HepG2 (cell line): Measurements from ENCODE around the gene LHX3. TPM values are rescaled to one million over a fixed set of nuclear protein-coding genes. Genes with fewer than 3 reads are reported as not detected.

Experiments
- ATAC-seq: fragments of 200-7000 bp; cut with Tn5 transposase; 3 replicates; pipeline ENCODE4 v1.9.1; 2020; ENCODE audit warnings: mild to moderate bottlenecking, moderate library complexity
- BruUV-seq: library from RNA; stranded (reverse); fragments of 400-500 nt; replicated peaks from 2 replicates; lab custom pipeline; 2021; lab: Mats Ljungman, UMichigan
- CTCF ChIA-PET: fragments of 300-600 bp; formaldehyde crosslinking; extraction: SDS; loops from one replicate; lab custom pipeline; 2021; ENCODE audit warnings: low total read pairs, inconsistent platforms, low intra/inter-chr PET ratio; lab: Yijun Ruan, JAX
- POLR2A ChIA-PET: fragments of 350-600 bp; sonication (Branson Sonifier 250); formaldehyde crosslinking; loops from one replicate; lab custom pipeline; 2020; ENCODE audit warnings: antibody characterized with exemption, inconsistent platforms; lab: Yijun Ruan, JAX
- DNase-seq: peaks from one replicate; pipeline ENCODE4 v3.0.0-alpha.2; 2015; ENCODE audit warnings: low spot score
- FAIRE-seq: peaks from 3 replicates; lab custom pipeline; 2011; peaks lifted over from hg19 to GRCh38; lab: Jason Lieb, UNC
- H2AFZ ChIP-seq: one replicate; pipeline ENCODE4 v1.6.1; 2011; ENCODE audit warnings: low read length, inconsistent platforms
- H3K27ac ChIP-seq: fragments of 300-600 bp; 3 replicates; pipeline ENCODE4 v1.8.0; 2011; ENCODE audit warnings: mixed run types, mild to moderate bottlenecking, mixed read lengths, low read length, inconsistent platforms; ENCODE audit not compliant: insufficient read depth; ENCODE audit errors: extremely low read length
- H3K27me3 ChIP-seq, 2 experiments: fragments of 200-600 bp in 1 of 2; 2 replicates in 1 of 2; 3 replicates in 1 of 2; pipeline versions ENCODE4 v1.6.0 to v1.8.0; 2011; ENCODE audit warnings: low read length in 2 of 2, mild to moderate bottlenecking in 2 of 2, moderate library complexity in 2 of 2, inconsistent platforms in 1 of 2; ENCODE audit not compliant: insufficient read depth in 2 of 2, control insufficient read depth in 1 of 2
- H3K36me3 ChIP-seq, 2 experiments: fragments of 200-600 bp in 1 of 2; replicated peaks in 1 of 2; 2 replicates in 1 of 2; 3 replicates in 1 of 2; pipeline versions ENCODE4 v1.5.1 to v1.8.0; 2011; ENCODE audit warnings: low read length in 2 of 2, inconsistent platforms in 1 of 2; ENCODE audit not compliant: insufficient read depth in 2 of 2, control insufficient read depth in 1 of 2
- H3K4me1 ChIP-seq: 2 replicates; pipeline ENCODE4 v1.5.1; 2012; ENCODE audit warnings: low read length, inconsistent platforms; ENCODE audit not compliant: insufficient read depth
- H3K4me2 ChIP-seq: 2 replicates; pipeline ENCODE4 v1.6.0; 2011; ENCODE audit warnings: low read depth, low read length, inconsistent platforms
- H3K4me3 ChIP-seq, 3 experiments: fragments of 200-600 bp in 1 of 3; sonication (generic), shearing (Covaris generic) in 1 of 3; replicated peaks in 1 of 3; 2 replicates each; pipeline ENCODE4 v1.5.1; 2011 to 2016; ENCODE audit warnings: low read length in 3 of 3, inconsistent platforms in 2 of 3, low read depth in 2 of 3, mild to moderate bottlenecking in 2 of 3, control low read depth in 1 of 3, mixed read lengths in 1 of 3; ENCODE audit not compliant: insufficient read depth in 1 of 3
- H3K79me2 ChIP-seq: one replicate; pipeline ENCODE4 v1.6.1; 2011; ENCODE audit warnings: low read length, inconsistent platforms; ENCODE audit not compliant: insufficient read depth
- H3K9ac ChIP-seq: 2 replicates; pipeline ENCODE4 v1.6.0; 2011; ENCODE audit warnings: mild to moderate bottlenecking, low read depth, low read length, inconsistent platforms; ENCODE audit not compliant: insufficient read depth
- H3K9me3 ChIP-seq: 2 replicates; pipeline ENCODE4 v1.5.1; 2012; ENCODE audit warnings: mild to moderate bottlenecking, low read length
- H4K20me1 ChIP-seq: 2 replicates; pipeline ENCODE4 v1.6.0; 2011; ENCODE audit warnings: inconsistent platforms, mild to moderate bottlenecking, low read length, moderate library complexity; ENCODE audit not compliant: insufficient read depth
- FOXK1 ChIP-seq: sonication (generic); formaldehyde crosslinking; IDR thresholded peaks from 2 replicates; pipeline ENCODE4 v1.4.0; 2020; ENCODE audit warnings: low read depth, missing genetic modification reagents, borderline replicate concordance
- GTF2F1 ChIP-seq: fragments of 150-350 bp; IDR thresholded peaks from 2 replicates; pipeline ENCODE4 v1.6.1; 2014; ENCODE audit warnings: low read length
- RXRA ChIP-seq: sonication (generic); formaldehyde crosslinking; IDR thresholded peaks from 2 replicates; pipeline ENCODE4 v1.5.1; 2020; ENCODE audit warnings: missing genetic modification reagents
- ZBTB26 ChIP-seq: IDR thresholded peaks from 2 replicates; pipeline ENCODE4 v1.6.1; 2016; ENCODE audit warnings: missing compliant biosample characterization, missing genetic modification reagents, borderline replicate concordance
- ZNF407 ChIP-seq: sonication (generic); formaldehyde crosslinking; IDR thresholded peaks from one replicate; pipeline ENCODE4 v1.5.1; 2020; ENCODE audit warnings: mild to moderate bottlenecking, missing genetic modification reagents; ENCODE audit errors: not compliant biosample characterization
- ZNF678 ChIP-seq: sonication (generic); formaldehyde crosslinking; IDR thresholded peaks from 2 replicates; pipeline ENCODE4 v1.4.0; 2020; ENCODE audit warnings: mild to moderate bottlenecking, missing genetic modification reagents
- WGBS: methylation state at CpG from one replicate; pipeline ENCODE4 v1.1.6; 2017; ENCODE audit warnings: low lambda C conversion rate; 5-methylcytosine and 5-hydroxymethylcytosine counted together
- in situ Hi-C: cut with HindIII; loops from 2 replicates; pipeline ENCODE4 v1.10.0; 2017; ENCODE audit warnings: low pct_unique_long_range_greater_than_20kb; ENCODE audit not compliant: extremely low pct_ligation_motif_present
- intact Hi-C: fragments of 100-400 bp; cut with micrococcal nuclease; formaldehyde crosslinking; loops from one replicate; pipeline ENCODE4 v1.10.0; 2022; ENCODE audit not compliant: unreplicated experiment
- polyA plus RNA-seq, 8 experiments: library from polyadenylated mRNA; depleted of rRNA in 3 of 8; stranded (reverse) in 7 of 8; unstranded in 1 of 8; fragments of >200 nt; fragmentation: Illumina TruSeq in 4 of 8; extraction: Trizol in 4 of 8; gene quantifications; 2 replicates each; pipeline versions ENCODE4 v1.2.1 to v1.2.3, GENCODE V29; 2011 to 2016; ENCODE audit warnings: low read depth in 4 of 8, missing spikeins in 1 of 8, mixed read lengths in 1 of 8; ENCODE audit not compliant: insufficient read depth in 1 of 8
- total RNA-seq, 5 experiments: library from RNA; depleted of rRNA; stranded (reverse); fragments of >200 nt; fragmentation: Illumina TruSeq; extraction: Trizol; gene quantifications; 2 replicates each; pipeline ENCODE4 v1.2.3, GENCODE V29; 2016; ENCODE audit warnings: low read depth in 1 of 5

The LHX3 gene
- total and polyA plus RNA-seq, 2 of the 13 experiments (the other 11 are each of a cell fraction or from before 2014, with no cell fraction given), result not detected

GRCh38 chr9:136197084-136197875 is 7.6 kb downstream of the LHX3 start:
- ChIA-PET CTCF (no interaction called here), POLR2A (no interaction called here)
- no peak for ATAC-seq
- no peaks in the 10 kb centered on the region for H3K36me3 ChIP-seq
- intact Hi-C loops (no loop called here), in situ Hi-C loops (no loop called here)
- peaks cover 11 to 66% of the 10 kb centered on the region in 2 experiments; a peak in 4 of 5 replicates for H3K27me3 ChIP-seq
- no peak overlapping the region for H2AFZ ChIP-seq
- FAIRE-seq, result no peak
- H3K4me1 ChIP-seq, result no peaks in the 10 kb centered on the region
- no peak overlapping the region for H3K4me3 ChIP-seq
- H3K9ac ChIP-seq, result no peak overlapping the region
- no peak for DNase-seq
- no peak overlapping the region for H3K4me2 ChIP-seq
- H3K9me3 ChIP-seq, result no peaks in the 10 kb centered on the region
- no peak overlapping the region for H3K27ac ChIP-seq
- H4K20me1 ChIP-seq, result peaks cover 10% of the 10 kb centered on the region; the same call in 1 of the 2 replicates
- WGBS, result 37% methylated on average over 9 of the region's 35 CpGs
- no peak for TF ChIP-seq ZNF407
- TF ChIP-seq RXRA (CRISPR knock-in tag), result no peak
- no peak for TF ChIP-seq ZNF678 (CRISPR knock-in tag)
- TF ChIP-seq ZBTB26 (CRISPR knock-in tag), result no peak
- no peak for TF ChIP-seq FOXK1 (CRISPR knock-in tag)
- no peak for TF ChIP-seq GTF2F1
- BruUV-seq, result no TSS peak
- H3K79me2 ChIP-seq, result no peaks in the 10 kb centered on the region
